OCI-LY3 (cell line): Measurements from ENCODE around the gene PROSER3.
"Not testable (repeated sequence)": the region's sequence is repeated elsewhere in the genome, so short reads cannot be mapped to it uniquely, and the experiment has no call there.

Source experiments
- H2AFZ ChIP-seq: fragments of 200-600, 300-600 bp; shearing (Covaris generic); 2 replicates; pipeline ENCODE4 v1.6.0; 2014; ENCODE audit warnings: antibody characterized with exemption, low read depth, low read length
- H3K27ac ChIP-seq: fragments of 200-600, 300-600 bp; sonication (generic); 2 replicates; pipeline ENCODE4 v1.5.1; 2014; ENCODE audit warnings: mild to moderate bottlenecking, low read length, moderate library complexity, mixed read lengths
- H3K27me3 ChIP-seq: fragments of 200-600, 300-600 bp; sonication (generic); 2 replicates; pipeline ENCODE4 v1.6.1; 2014; ENCODE audit warnings: low read depth, low read length, mixed read lengths
- H3K36me3 ChIP-seq: fragments of 200-600, 300-600 bp; sonication (generic); replicated peaks from 2 replicates; pipeline ENCODE3; 2014; ENCODE audit warnings: low read depth, low read length, mixed read lengths
- H3K4me1 ChIP-seq: fragments of 300-600, 200-600 bp; sonication (generic); 2 replicates; pipeline ENCODE4 v1.6.1; 2014; ENCODE audit warnings: low read length, mixed read lengths
- H3K4me2 ChIP-seq: fragments of 200-600, 300-600 bp; sonication (generic); 2 replicates; pipeline ENCODE4 v1.6.1; 2014; ENCODE audit warnings: low read length, mixed read lengths
- H3K4me3 ChIP-seq: fragments of 300-600, 200-600 bp; sonication (generic); 2 replicates; pipeline ENCODE4 v1.5.1; 2014; ENCODE audit warnings: antibody characterized with exemption, mild to moderate bottlenecking, low read length, moderate library complexity
- H3K79me2 ChIP-seq: fragments of 300-600, 200-600 bp; shearing (Covaris generic); 2 replicates; pipeline ENCODE4 v1.6.1; 2014; ENCODE audit warnings: mild to moderate bottlenecking, low read length, mixed read lengths
- H3K9ac ChIP-seq: fragments of 300-600, 200-600 bp; shearing (Covaris generic); 2 replicates; pipeline ENCODE4 v1.6.0; 2014; ENCODE audit warnings: mild to moderate bottlenecking, low read length, moderate library complexity
- H3K9me3 ChIP-seq: fragments of 200-600, 300-600 bp; shearing (Covaris generic); 2 replicates; pipeline ENCODE4 v1.6.1; 2014; ENCODE audit warnings: low read length, mixed read lengths; ENCODE audit not compliant: insufficient read depth
- H4K20me1 ChIP-seq: fragments of 200-600, 300-600 bp; sonication (generic); 2 replicates; pipeline ENCODE4 v1.6.1; 2016; ENCODE audit warnings: low read length, mixed read lengths; ENCODE audit not compliant: insufficient read depth
- EZH2phosphoT487 ChIP-seq: fragments of 200-600 bp; shearing (Covaris generic); IDR thresholded peaks from 2 replicates; pipeline ENCODE4 v1.6.1; 2018; ENCODE audit warnings: antibody characterized with exemption, mixed run types, low read depth
- TF ChIP-seq, protein P1 (sequence below): fragments of 200-600, 300-600 bp; sonication (generic); IDR thresholded peaks from 2 replicates; pipeline ENCODE4 v1.5.1; 2014; ENCODE audit warnings: antibody characterized with exemption, low read length, low read depth

The PROSER3 gene

DNA sequence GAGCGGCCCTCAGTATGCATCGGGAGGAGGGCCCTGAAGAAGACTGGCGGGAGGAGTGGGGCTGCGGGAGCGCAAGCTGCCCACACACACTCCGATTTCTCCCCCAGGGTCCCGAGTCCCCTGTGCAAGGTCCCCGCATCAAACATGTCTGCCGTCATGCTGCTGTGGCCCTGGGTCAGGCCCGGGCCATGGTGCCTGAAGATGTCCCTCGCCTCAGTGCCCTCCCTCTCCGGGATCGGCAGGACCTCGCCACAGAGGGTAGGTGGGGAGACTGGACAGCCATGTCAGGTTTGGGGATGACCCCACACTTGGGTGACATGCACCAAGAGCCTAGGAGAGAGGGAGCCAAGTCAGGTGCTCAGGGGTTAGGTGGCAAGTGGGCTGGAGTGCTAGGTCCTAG lies 35.5 kb upstream of the PROSER3 start:
- Histone ChIP-seq H2AFZ (no peak overlapping the region), H3K4me2 (no peak overlapping the region), H3K79me2 (peaks cover 35% of the 10 kb centered on the region), H3K27ac (no peak overlapping the region), H3K4me1 (peaks cover 8% of the 10 kb centered on the region), H3K9ac (no peak overlapping the region), H3K4me3 (no peak overlapping the region), H3K27me3 (no peaks in the 10 kb centered on the region), H3K9me3 (no peaks in the 10 kb centered on the region), H3K36me3 (peaks cover 59% of the 10 kb centered on the region), H4K20me1 (peaks cover 18% of the 10 kb centered on the region)
- TF ChIP-seq, protein P1, sequence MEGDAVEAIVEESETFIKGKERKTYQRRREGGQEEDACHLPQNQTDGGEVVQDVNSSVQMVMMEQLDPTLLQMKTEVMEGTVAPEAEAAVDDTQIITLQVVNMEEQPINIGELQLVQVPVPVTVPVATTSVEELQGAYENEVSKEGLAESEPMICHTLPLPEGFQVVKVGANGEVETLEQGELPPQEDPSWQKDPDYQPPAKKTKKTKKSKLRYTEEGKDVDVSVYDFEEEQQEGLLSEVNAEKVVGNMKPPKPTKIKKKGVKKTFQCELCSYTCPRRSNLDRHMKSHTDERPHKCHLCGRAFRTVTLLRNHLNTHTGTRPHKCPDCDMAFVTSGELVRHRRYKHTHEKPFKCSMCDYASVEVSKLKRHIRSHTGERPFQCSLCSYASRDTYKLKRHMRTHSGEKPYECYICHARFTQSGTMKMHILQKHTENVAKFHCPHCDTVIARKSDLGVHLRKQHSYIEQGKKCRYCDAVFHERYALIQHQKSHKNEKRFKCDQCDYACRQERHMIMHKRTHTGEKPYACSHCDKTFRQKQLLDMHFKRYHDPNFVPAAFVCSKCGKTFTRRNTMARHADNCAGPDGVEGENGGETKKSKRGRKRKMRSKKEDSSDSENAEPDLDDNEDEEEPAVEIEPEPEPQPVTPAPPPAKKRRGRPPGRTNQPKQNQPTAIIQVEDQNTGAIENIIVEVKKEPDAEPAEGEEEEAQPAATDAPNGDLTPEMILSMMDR = no peak
- TF ChIP-seq EZH2phosphoT487 = no peak

DNA sequence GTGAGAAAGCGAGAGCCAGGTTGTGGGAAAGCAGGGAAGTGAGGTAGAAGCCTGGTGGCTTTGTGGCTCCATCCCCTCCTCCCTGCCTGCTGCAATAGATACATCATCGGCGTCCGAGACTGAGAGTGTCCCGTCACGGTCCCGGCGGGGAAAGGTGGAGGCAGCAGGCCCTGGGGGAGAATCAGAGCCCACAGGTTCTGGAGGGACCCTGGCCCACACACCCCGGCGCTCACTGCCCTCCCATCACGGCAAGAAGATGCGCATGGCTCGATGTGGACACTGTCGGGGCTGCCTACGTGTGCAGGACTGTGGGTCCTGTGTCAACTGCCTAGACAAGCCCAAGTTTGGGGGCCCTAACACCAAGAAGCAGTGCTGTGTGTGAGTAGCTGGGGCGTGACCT lies 35.1 kb upstream of the PROSER3 start:
- peaks cover 63% of the 10 kb centered on the region for H3K36me3 ChIP-seq
- H3K4me2 ChIP-seq = no peak overlapping the region
- H3K9ac ChIP-seq = no peak overlapping the region
- no peak overlapping the region for H3K27ac ChIP-seq
- peaks cover 18% of the 10 kb centered on the region for H4K20me1 ChIP-seq
- no peak for TF ChIP-seq EZH2phosphoT487
- TF ChIP-seq, protein P1 = no peak
- H3K79me2 ChIP-seq = peaks cover 35% of the 10 kb centered on the region
- no peak overlapping the region for H2AFZ ChIP-seq
- H3K4me3 ChIP-seq = no peak overlapping the region
- peaks cover 8% of the 10 kb centered on the region for H3K4me1 ChIP-seq
- H3K9me3 ChIP-seq = no peaks in the 10 kb centered on the region
- no peaks in the 10 kb centered on the region for H3K27me3 ChIP-seq

DNA sequence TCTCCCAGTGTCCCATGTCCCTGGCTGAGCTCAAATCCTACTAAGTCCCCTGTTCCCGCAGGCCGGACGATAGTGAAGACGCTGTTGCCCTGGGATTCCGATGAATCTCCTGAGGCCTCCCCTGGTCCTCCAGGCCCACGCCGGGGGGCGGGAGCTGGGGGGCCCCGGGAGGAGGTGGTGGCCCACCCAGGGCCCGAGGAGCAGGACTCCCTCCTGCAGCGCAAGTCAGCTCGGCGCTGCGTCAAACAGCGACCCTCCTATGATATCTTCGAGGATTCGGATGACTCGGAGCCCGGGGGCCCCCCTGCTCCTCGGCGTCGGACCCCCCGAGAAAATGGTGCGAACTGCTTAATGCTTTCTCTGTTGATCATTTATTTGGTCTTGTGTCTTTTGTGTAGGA lies 34.3 kb upstream of the PROSER3 start:
- Histone ChIP-seq H3K4me1 (peaks cover 8% of the 10 kb centered on the region), H3K9me3 (no peaks in the 10 kb centered on the region), H3K27ac (no peak overlapping the region), H3K9ac (no peak overlapping the region), H3K27me3 (no peaks in the 10 kb centered on the region), H4K20me1 (peaks cover 16% of the 10 kb centered on the region), H2AFZ (no peak overlapping the region), H3K36me3 (peaks cover 71% of the 10 kb centered on the region), H3K79me2 (peaks cover 27% of the 10 kb centered on the region), H3K4me2 (no peak overlapping the region), H3K4me3 (no peak overlapping the region)
- no peak for TF ChIP-seq EZH2phosphoT487
- TF ChIP-seq, protein P1 = no peak

DNA sequence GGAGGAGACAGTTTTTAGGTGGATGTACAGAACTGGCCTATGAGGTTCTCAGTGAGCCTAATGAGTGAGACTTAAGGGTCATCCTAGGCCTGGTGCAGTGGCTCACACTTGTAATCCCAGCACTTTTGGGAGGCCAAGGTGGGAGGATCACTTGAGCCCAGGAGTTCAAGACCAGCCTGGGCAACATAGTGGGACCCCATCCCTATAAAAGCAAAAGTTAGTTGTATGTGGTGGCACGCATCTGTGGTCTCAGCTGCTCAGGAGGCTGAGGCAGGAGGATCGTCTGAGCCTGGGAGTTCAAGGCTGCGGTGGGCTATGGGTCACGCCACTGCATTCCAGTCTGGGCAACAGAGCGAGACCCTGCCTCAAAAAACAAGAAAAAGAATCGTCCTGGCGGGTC lies 33.8 kb upstream of the PROSER3 start:
- Histone ChIP-seq H3K36me3 (peaks cover 75% of the 10 kb centered on the region), H3K79me2 (peaks cover 22% of the 10 kb centered on the region), H4K20me1 (peaks cover 11% of the 10 kb centered on the region)
- not testable (repeated sequence) for H3K4me3 ChIP-seq, H3K4me2 ChIP-seq, H3K27ac ChIP-seq, H3K9ac ChIP-seq, H3K27me3 ChIP-seq, H3K9me3 ChIP-seq, H2AFZ ChIP-seq, H3K4me1 ChIP-seq

DNA sequence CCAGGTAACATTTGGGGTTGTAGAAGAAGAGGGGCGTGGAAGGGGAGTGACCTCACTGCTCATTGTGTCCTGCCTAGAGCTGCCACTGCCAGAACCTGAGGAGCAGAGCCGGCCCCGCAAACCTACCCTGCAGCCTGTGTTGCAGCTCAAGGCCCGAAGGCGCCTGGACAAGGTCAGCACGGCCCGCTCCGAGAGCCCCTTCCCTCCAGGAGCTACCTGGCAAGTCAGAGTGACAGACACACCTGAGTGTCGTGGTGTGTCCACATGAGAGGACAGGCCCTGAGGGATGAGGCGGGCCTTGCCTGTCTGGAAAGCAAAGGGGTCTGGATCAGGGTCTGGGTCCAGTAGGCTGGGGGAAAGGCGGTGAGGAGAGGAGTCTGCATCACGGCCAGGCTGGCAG lies 33.4 kb upstream of the PROSER3 start:
- Histone ChIP-seq H3K79me2 (peaks cover 18% of the 10 kb centered on the region), H3K27ac (no peak overlapping the region), H3K27me3 (no peaks in the 10 kb centered on the region), H2AFZ (no peak overlapping the region), H3K4me1 (peaks cover under 1% of the 10 kb centered on the region), H3K36me3 (peaks cover 78% of the 10 kb centered on the region), H3K4me2 (no peak overlapping the region), H3K9me3 (no peaks in the 10 kb centered on the region), H3K4me3 (no peak overlapping the region), H3K9ac (no peak overlapping the region), H4K20me1 (peaks cover 7% of the 10 kb centered on the region)
- TF ChIP-seq EZH2phosphoT487 = no peak
- TF ChIP-seq, protein P1 = no peak
